IPS-20b (cell line): Measurements from ENCODE around the gene UBE2S.

Source experiments
- H3K27ac ChIP-seq: one replicate; pipeline ENCODE4 v1.5.1; 2013; ENCODE audit warnings: low read length
- H3K27me3 ChIP-seq: 2 replicates; pipeline ENCODE4 v1.6.1; 2013; ENCODE audit warnings: mild to moderate bottlenecking, low read length, inconsistent platforms; ENCODE audit not compliant: insufficient read depth
- H3K36me3 ChIP-seq: 2 replicates; pipeline ENCODE4 v1.6.1; 2013; ENCODE audit warnings: low read depth, mild to moderate bottlenecking, inconsistent platforms, low read length, moderate library complexity; ENCODE audit not compliant: insufficient read depth
- H3K4me1 ChIP-seq: 2 replicates; pipeline ENCODE4 v1.6.1; 2013; ENCODE audit warnings: mild to moderate bottlenecking, control low read depth, inconsistent platforms, low read length, moderate library complexity; ENCODE audit not compliant: insufficient read depth
- H3K4me3 ChIP-seq: 2 replicates; pipeline ENCODE4 v1.5.1; 2013; ENCODE audit warnings: mild to moderate bottlenecking, low read length, inconsistent platforms
- H3K9ac ChIP-seq: 2 replicates; pipeline ENCODE4 v1.6.1; 2013; ENCODE audit warnings: low read depth, mild to moderate bottlenecking, inconsistent platforms, low read length, moderate library complexity
- H3K9me3 ChIP-seq: 2 replicates; pipeline ENCODE4 v1.6.1; 2013; ENCODE audit warnings: mild to moderate bottlenecking, low read depth, low read length, inconsistent platforms; ENCODE audit not compliant: insufficient read depth

UBE2S gene

DNA sequence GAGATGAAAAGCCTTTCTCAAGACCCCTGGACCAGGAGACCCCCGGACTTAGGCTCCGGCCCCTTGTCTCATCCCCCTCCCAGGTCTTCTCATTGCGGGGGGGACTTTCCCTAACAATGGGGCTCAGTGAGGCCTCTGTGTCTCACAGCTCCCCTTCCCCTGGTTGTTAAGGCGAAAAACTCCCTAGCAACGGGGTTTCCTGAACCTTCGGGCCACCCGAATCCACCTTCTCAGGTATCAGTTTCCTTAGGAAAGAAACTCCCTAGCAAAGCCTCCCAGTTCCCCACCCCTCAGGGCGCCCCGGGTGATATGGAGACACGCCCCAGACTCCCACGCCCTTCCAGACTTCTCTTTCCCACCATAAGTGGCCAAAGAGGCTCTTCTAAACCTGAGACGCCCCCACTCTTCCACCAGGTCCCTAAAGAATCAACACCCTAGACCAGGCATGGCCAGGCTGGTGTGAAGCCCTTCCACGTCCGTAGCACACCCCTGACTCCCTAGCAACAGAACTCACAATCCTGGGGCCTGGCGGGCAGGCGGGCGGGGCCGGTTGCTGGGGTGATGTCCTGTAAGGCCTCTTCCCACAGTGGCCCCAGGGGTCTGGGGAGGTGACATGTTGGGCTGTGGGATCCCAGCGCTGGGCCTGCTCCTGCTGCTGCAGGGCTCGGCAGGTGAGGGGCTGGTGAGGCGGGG, 31.2 kb downstream of the UBE2S start, which contains the start of gene TMEM190:
Gene TMEM190 (plus strand): TSS at position 586 of the 693 bp plus-strand sequence. CDS start 28 bp downstream, at position 614.
- Histone ChIP-seq H3K27ac (no peak within 1 kb of the TSS), H3K9ac (peak within 1 kb of the TSS; percentile 37; the same call in 1 of the 2 replicates)

GRCh38 chr19:55373993-55374757, 33.4 kb downstream of the UBE2S start:
- Histone ChIP-seq H3K9me3 (no peaks in the 10 kb centered on the region), H3K27me3 (peaks cover 91% of the 10 kb centered on the region), H3K27ac (no peak overlapping the region), H3K36me3 (no peaks in the 10 kb centered on the region), H3K4me3 (no peak overlapping the region; the same call in 1 of the 2 replicates), H3K9ac (no peak overlapping the region), H3K4me1 (peaks cover 24% of the 10 kb centered on the region)

More for the DNA sequence above, 31.2 kb downstream of the UBE2S start, which contains the start of gene TMEM190:
- Histone ChIP-seq H3K36me3 (no peaks in the 10 kb centered on the region), H3K9me3 (no peaks in the 10 kb centered on the region), H3K27me3 (peaks cover 82% of the 10 kb centered on the region), H3K4me3 (peak within 1 kb of the TSS; percentile 60), H3K4me1 (peaks cover 20% of the 10 kb centered on the region)

DNA sequence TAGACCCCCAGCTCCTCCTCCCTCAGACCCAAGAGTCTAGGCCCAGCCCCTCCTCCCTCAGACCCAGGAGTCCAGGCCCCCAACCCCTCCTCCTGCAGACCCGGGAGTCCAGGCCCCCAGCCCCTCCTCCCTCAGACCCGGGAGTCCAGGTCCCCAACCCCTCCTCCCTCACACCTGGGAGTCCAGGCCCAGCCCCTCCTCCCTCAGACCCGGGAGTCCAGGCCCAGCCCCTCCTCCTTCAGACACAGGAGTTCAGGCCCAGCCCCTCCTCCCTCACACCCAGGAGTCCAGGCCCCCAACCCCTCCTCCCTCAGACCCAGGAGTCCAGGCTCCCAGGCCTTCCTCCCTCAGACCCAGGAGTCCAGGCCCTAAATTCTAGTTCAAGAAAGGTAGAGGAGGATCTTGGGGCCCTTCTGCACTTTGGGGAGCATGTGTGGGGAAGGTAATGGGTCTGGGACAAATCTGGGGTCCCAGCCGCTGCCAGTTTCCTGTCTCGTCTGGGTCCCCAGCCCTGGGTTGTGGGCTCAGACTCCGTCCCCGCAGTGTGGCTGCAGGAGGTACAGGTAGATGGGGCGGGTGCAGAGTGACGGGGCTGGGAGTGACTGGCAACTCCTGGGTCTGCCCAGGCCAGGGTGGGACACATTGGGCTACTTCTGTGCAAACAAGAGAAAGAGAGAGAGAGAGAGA, 34.1 kb downstream of the UBE2S start:
- no peaks in the 10 kb centered on the region for H3K9me3 ChIP-seq
- H3K27me3 ChIP-seq, result peaks cover 91% of the 10 kb centered on the region
- H3K9ac ChIP-seq, result no peak overlapping the region
- H3K27ac ChIP-seq, result no peak overlapping the region
- H3K36me3 ChIP-seq, result no peaks in the 10 kb centered on the region
- peaks cover 24% of the 10 kb centered on the region for H3K4me1 ChIP-seq
- no peak overlapping the region; the same call in 1 of the 2 replicates for H3K4me3 ChIP-seq

DNA sequence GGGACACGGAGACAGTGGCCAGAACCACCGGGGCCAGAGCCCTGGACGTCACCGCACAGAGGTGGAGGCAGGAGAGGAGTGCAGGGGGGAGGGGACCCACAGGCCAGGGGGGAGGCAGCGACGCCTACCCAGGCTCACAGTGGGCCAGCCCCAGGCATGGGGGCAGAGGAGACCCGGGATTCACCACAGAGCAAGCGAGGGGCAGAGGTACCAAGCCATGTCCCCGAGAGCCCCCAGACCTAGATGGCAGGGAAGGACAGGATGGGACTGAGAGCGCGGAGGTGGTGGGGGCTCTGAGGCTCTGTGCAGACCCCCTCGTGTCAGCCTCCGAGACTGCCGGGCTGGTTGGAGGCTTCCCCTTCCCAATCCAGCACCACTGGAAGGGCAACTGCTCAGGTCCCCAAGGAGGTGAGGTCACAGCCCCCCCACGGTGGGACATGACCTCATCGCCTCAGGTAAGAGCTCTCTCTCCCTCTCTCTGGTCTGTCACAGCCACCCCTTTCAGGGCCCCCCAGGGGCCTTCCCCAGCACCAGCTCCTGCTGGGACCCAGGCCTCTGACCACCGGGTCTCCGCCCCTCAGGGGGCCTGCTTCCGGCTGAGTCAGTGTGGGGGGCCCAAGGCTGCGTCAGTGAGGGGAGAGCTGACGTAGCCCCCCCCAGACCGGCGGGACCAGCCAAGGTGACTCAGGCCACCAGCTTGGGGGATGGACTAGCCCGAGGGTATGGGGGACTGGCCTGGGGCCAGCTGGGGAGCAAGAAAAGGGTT, 35.1 kb downstream of the UBE2S start:
- H3K9ac ChIP-seq, result no peak overlapping the region
- no peak overlapping the region for H3K4me3 ChIP-seq
- peaks cover 91% of the 10 kb centered on the region for H3K27me3 ChIP-seq
- H3K27ac ChIP-seq, result no peak overlapping the region
- no peaks in the 10 kb centered on the region for H3K9me3 ChIP-seq
- H3K4me1 ChIP-seq, result peaks cover 24% of the 10 kb centered on the region
- H3K36me3 ChIP-seq, result no peaks in the 10 kb centered on the region

DNA sequence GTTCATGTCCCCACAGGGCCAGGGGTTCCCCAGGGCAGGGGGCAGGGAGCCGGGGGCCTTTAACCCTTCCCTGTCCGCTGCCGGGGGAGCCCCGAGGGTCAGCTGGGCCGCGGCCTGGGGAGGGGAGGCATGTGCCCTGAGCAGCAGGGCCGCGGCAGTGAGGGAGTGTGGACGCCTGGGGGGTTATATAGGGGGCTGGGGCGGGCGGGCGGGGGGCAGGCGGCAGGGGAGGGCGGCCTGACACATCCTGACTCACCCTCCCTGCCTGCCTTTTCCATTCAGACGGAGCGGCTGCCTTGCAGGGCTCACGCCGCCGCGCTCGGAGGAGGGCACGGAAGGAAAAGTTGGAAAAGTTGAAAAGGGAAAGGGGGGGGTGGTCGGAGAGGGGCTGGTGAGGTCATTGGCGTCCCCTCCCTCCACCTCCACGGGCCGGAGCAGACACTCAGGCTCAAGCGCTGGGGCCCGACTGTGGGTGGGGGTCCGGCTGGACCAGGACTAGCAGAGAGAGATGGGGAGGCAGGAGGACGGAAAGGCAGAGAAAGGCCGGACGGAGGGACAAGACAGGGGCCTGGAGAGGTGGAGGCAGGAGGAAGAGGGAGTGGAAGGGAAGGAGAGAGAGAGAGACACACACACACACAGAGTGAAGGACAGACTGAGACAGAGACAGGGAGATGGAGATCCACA, 37.1 kb downstream of the UBE2S start, which contains the start of gene IL11:
Gene IL11 (minus strand): TSS at position 159 of the 684 bp plus-strand sequence. CDS start 153 bp downstream, at position 6.
- no peaks in the 10 kb centered on the region for H3K9me3 ChIP-seq
- no peaks in the 10 kb centered on the region for H3K36me3 ChIP-seq
- H3K4me1 ChIP-seq, result peaks cover 12% of the 10 kb centered on the region
- no peak within 1 kb of the TSS for H3K27ac ChIP-seq
- H3K4me3 ChIP-seq, result peak within 1 kb of the TSS; percentile 68; the same call in 1 of the 2 replicates
- H3K27me3 ChIP-seq, result peaks cover 76% of the 10 kb centered on the region
- no peak within 1 kb of the TSS for H3K9ac ChIP-seq

GRCh38 chr19:55369653-55370304, 37.8 kb downstream of the UBE2S start:
- H3K9me3 ChIP-seq, result no peaks in the 10 kb centered on the region
- no peak overlapping the region for H3K27ac ChIP-seq
- H3K4me3 ChIP-seq, result peak overlapping the region; percentile 68; the same call in 1 of the 2 replicates
- no peaks in the 10 kb centered on the region for H3K36me3 ChIP-seq
- H3K9ac ChIP-seq, result no peak overlapping the region
- H3K27me3 ChIP-seq, result peaks cover 73% of the 10 kb centered on the region
- H3K4me1 ChIP-seq, result peaks cover 12% of the 10 kb centered on the region

- Histone ChIP-seq H3K4me1 (peaks cover 10% of the 10 kb centered on the region), H3K27me3 (peaks cover 74% of the 10 kb centered on the region), H3K36me3 (no peaks in the 10 kb centered on the region), H3K9me3 (no peaks in the 10 kb centered on the region), H3K9ac (no peak overlapping the region), H3K27ac (no peak overlapping the region), H3K4me3 (peak overlapping the region; percentile 38; the same call in 1 of the 2 replicates)
Measured at GRCh38 chr19:55368701-55369563, 38.7 kb downstream of the UBE2S start.

DNA sequence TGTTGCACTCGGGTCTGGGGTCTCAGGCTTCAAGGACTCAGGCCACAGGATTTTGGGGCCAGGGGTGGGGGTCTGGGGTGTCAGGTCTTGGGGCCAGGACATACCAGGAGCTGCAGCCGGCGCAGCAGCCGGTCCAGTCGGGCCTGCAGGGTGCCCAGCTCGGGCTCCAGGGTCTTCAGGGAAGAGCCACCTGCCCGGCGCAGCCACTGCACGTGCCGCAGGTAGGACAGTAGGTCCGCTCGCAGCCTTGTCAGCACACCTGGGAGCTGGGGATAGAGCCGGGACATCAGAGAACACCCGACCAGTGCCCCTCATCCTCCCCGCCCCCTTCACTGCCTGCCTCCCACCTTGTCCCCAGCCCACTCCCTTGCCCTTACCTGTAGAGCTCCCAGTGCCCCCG, 39.5 kb downstream of the UBE2S start:
- H3K27ac ChIP-seq, result no peak overlapping the region
- H3K4me3 ChIP-seq, result no peak overlapping the region
- no peaks in the 10 kb centered on the region for H3K9me3 ChIP-seq
- H3K27me3 ChIP-seq, result peaks cover 67% of the 10 kb centered on the region
- no peaks in the 10 kb centered on the region for H3K36me3 ChIP-seq
- H3K9ac ChIP-seq, result no peak overlapping the region
- peaks cover 4% of the 10 kb centered on the region for H3K4me1 ChIP-seq

- Histone ChIP-seq H3K27me3 (peaks cover 55% of the 10 kb centered on the region), H3K4me3 (no peak overlapping the region), H3K36me3 (no peaks in the 10 kb centered on the region), H3K9me3 (no peaks in the 10 kb centered on the region), H3K9ac (no peak overlapping the region), H3K27ac (no peak overlapping the region), H3K4me1 (peaks cover 4% of the 10 kb centered on the region)
Measured at GRCh38 chr19:55366790-55367189, 40.8 kb downstream of the UBE2S start.

DNA sequence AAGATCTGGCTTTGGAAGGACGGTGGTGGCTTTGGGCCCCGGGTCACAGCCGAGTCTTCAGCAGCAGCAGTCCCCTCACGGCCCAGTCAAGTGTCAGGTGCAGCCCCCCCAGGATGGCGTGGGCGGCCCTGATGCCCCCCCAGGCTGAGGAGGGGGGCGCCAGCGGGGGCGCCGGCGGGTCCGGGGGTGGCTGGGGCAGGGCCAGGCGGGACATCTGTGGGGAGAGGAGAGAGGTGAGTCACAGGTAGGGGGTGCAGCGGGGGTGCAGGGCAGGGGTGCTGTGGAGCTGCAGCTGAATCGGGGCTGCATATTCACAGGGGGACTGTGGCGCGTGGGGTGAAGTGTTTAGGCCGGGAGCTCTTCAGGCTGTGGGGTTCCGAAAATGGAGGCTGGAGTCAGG, 41.6 kb downstream of the UBE2S start:
- Histone ChIP-seq H3K9me3 (no peaks in the 10 kb centered on the region), H3K4me3 (no peak overlapping the region), H3K4me1 (peaks cover 4% of the 10 kb centered on the region), H3K27me3 (peaks cover 47% of the 10 kb centered on the region), H3K36me3 (no peaks in the 10 kb centered on the region), H3K27ac (no peak overlapping the region), H3K9ac (no peak overlapping the region)
